K562 (cell line): ENCODE data around the gene KIF5C. TPM values are rescaled to one million over a fixed set of nuclear protein-coding genes. Genes with fewer than 3 reads are reported as not detected.
A peak's percentile ranks its signal among the peaks of the same experiment; 100 is the strongest.

Experiments used
- ATAC-seq: fragments of 200-7000 bp; cut with Tn5 transposase; 3 replicates; pipeline ENCODE4 v1.9.1; 2020; ENCODE audit warnings: moderate library complexity
- BruUV-seq: library from RNA; stranded (reverse); fragments of 400-500 nt; replicated peaks from 2 replicates; lab custom pipeline; 2021; lab: Mats Ljungman, UMichigan
- CTCF ChIA-PET: fragments of 300-600 bp; formaldehyde crosslinking; extraction: SDS; loops from one replicate; lab custom pipeline; 2021; ENCODE audit warnings: low intra/inter-chr PET ratio; lab: Yijun Ruan, JAX
- POLR2A ChIA-PET: fragments of 300-600, 350-650 bp; sonication (Branson Sonifier 250); formaldehyde crosslinking; extraction: SDS; loops from one replicate; lab custom pipeline; 2021; ENCODE audit warnings: antibody characterized with exemption, inconsistent platforms; lab: Yijun Ruan, JAX
- DNase-seq, 4 experiments: peaks; one replicate each; pipeline versions ENCODE4 v3.0.0 to v3.0.0-alpha.2; 2011 to 2018; ENCODE audit warnings: low spot score in 3 of 4, mixed read lengths in 3 of 4; ENCODE audit errors: extremely low read depth in 1 of 4
- FAIRE-seq: peaks from 2 replicates; lab custom pipeline; 2011; peaks lifted over from hg19 to GRCh38; lab: Jason Lieb, UNC
- H2AFZ ChIP-seq: 2 replicates; pipeline ENCODE4 v1.6.0; 2011; ENCODE audit warnings: low read depth, low read length, control low read depth, inconsistent platforms
- H3K27ac ChIP-seq: fragments of 200-600 bp; 3 replicates; pipeline ENCODE4 v1.8.0; 2011; ENCODE audit warnings: low read depth, mild to moderate bottlenecking, control low read depth, inconsistent platforms, low read length, moderate library complexity, mixed read lengths; ENCODE audit errors: extremely low read depth
- H3K27me3 ChIP-seq, 2 experiments: fragments of 300-600 bp in 1 of 2; 2 replicates in 1 of 2; 3 replicates in 1 of 2; pipeline versions ENCODE4 v1.6.0 to v1.8.0; 2011; ENCODE audit warnings: inconsistent platforms in 2 of 2, low read length in 2 of 2, mild to moderate bottlenecking in 1 of 2, mixed read lengths in 1 of 2, moderate library complexity in 1 of 2; ENCODE audit not compliant: control insufficient read depth in 2 of 2, insufficient read depth in 2 of 2
- H3K36me3 ChIP-seq: fragments of 300-600 bp; 3 replicates; pipeline ENCODE4 v1.8.0; 2011; ENCODE audit warnings: mild to moderate bottlenecking, low read length, inconsistent platforms; ENCODE audit not compliant: control insufficient read depth, insufficient read depth
- H3K4me1 ChIP-seq, 2 experiments: fragments of 200-600 bp in 1 of 2; replicated peaks in 1 of 2; 2 replicates in 1 of 2; 3 replicates in 1 of 2; pipeline versions ENCODE4 v1.5.1 to v1.8.0; 2011; ENCODE audit warnings: inconsistent platforms in 2 of 2, low read length in 2 of 2, mild to moderate bottlenecking in 1 of 2, mixed read lengths in 1 of 2, moderate library complexity in 1 of 2; ENCODE audit not compliant: control insufficient read depth in 2 of 2, insufficient read depth in 2 of 2
- H3K4me2 ChIP-seq: 2 replicates; pipeline ENCODE4 v1.6.1; 2011; ENCODE audit warnings: low read length, control low read depth, inconsistent platforms, mixed read lengths; ENCODE audit not compliant: insufficient read depth
- H3K4me3 ChIP-seq: fragments of 200-600 bp; sonication (generic), shearing (Covaris generic); 2 replicates; pipeline ENCODE4 v1.5.1; 2016; ENCODE audit warnings: control low read depth, inconsistent platforms
- H3K79me2 ChIP-seq: fragments of 200-600 bp; 3 replicates; pipeline ENCODE4 v1.8.0; 2011; ENCODE audit warnings: low read length, inconsistent platforms; ENCODE audit not compliant: control insufficient read depth, insufficient read depth
- H3K9ac ChIP-seq, 2 experiments: 2 replicates each; pipeline versions ENCODE4 v1.6.0 to v1.6.1; 2011; ENCODE audit warnings: low read depth in 2 of 2, low read length in 2 of 2, control low read depth in 1 of 2, inconsistent platforms in 1 of 2, mild to moderate bottlenecking in 1 of 2, mixed read lengths in 1 of 2; ENCODE audit not compliant: insufficient read depth in 1 of 2
- H3K9me1 ChIP-seq: one replicate; pipeline ENCODE4 v1.6.0; 2011; ENCODE audit warnings: inconsistent platforms, mild to moderate bottlenecking, low read length, moderate library complexity; ENCODE audit not compliant: control insufficient read depth, insufficient read depth
- H3K9me3 ChIP-seq: replicated peaks from 2 replicates; pipeline ENCODE4 v1.5.1; 2011; ENCODE audit warnings: low read depth, low read length, inconsistent platforms; ENCODE audit not compliant: control insufficient read depth, insufficient read depth
- H4K20me1 ChIP-seq: replicated peaks from 2 replicates; pipeline ENCODE4 v1.6.1; 2011; ENCODE audit warnings: low read length, inconsistent platforms, mixed read lengths; ENCODE audit not compliant: control insufficient read depth, insufficient read depth
- DNMT1 ChIP-seq: fragments of 450-650 bp; IDR thresholded peaks from 2 replicates; pipeline ENCODE4 v1.6.1; 2016; ENCODE audit warnings: antibody characterized with exemption, mild to moderate bottlenecking
- FOS ChIP-seq: IDR thresholded peaks from 3 replicates; pipeline ENCODE4 v1.6.1; 2011; ENCODE audit not compliant: insufficient read length; ENCODE audit errors: extremely low read depth
- FOXJ3 ChIP-seq: sonication (generic); formaldehyde crosslinking; IDR thresholded peaks from 2 replicates; pipeline ENCODE4 v1.4.0; 2020; ENCODE audit warnings: mild to moderate bottlenecking, missing genetic modification reagents
- NFIC ChIP-seq: fragments of 450-650 bp; IDR thresholded peaks from 2 replicates; pipeline ENCODE4 v1.6.1; 2017; ENCODE audit warnings: mild to moderate bottlenecking, inconsistent platforms
- NFIX ChIP-seq: fragments of 250-450 bp; sonication (Bioruptor Pico); IDR thresholded peaks from 2 replicates; pipeline ENCODE4 v1.4.0; 2020; ENCODE audit warnings: low read depth, mild to moderate bottlenecking, moderate library complexity
- POLR3G ChIP-seq: IDR thresholded peaks from 2 replicates; pipeline ENCODE4 v1.6.1; 2011; ENCODE audit not compliant: insufficient read length, insufficient replicate concordance; ENCODE audit errors: extremely low read depth
- SETDB1 ChIP-seq: IDR thresholded peaks from one replicate; pipeline ENCODE4 v1.6.1; 2012; ENCODE audit warnings: low read length, control low read depth, inconsistent platforms
- SNRNP70 ChIP-seq: fragments of 200-400 bp; formaldehyde crosslinking; optimal IDR thresholded peaks from 2 replicates; pipeline ENCODE3; 2017; ENCODE audit warnings: low read depth, low read length
- STAT5B ChIP-seq: fragments of 250-450 bp; sonication (Bioruptor Pico); IDR thresholded peaks from 2 replicates; pipeline ENCODE4 v1.8.0; 2021; ENCODE audit warnings: mild to moderate bottlenecking, inconsistent platforms
- TARDBP ChIP-seq: fragments of 450-650 bp; IDR thresholded peaks from 2 replicates; pipeline ENCODE4 v1.6.1; 2016
- TOE1 ChIP-seq, 2 experiments: fragments of 450-650 bp in 1 of 2; sonication (generic) in 1 of 2; formaldehyde crosslinking in 1 of 2; IDR thresholded peaks; 2 replicates each; pipeline versions ENCODE4 v1.7.1 to v1.8.0; 2016 to 2022; ENCODE audit warnings: borderline replicate concordance in 2 of 2, mild to moderate bottlenecking in 2 of 2, antibody characterized with exemption in 1 of 2, inconsistent platforms in 1 of 2, low read depth in 1 of 2, missing genetic modification reagents in 1 of 2, moderate library complexity in 1 of 2
- ZFP30 ChIP-seq: fragments of 250-450 bp; sonication (Bioruptor Pico); IDR thresholded peaks from 2 replicates; pipeline ENCODE4 v1.8.0; 2022; ENCODE audit warnings: moderate library complexity, mild to moderate bottlenecking, inconsistent platforms, borderline replicate concordance
- ZNF12 ChIP-seq: sonication (generic); formaldehyde crosslinking; IDR thresholded peaks from 2 replicates; pipeline ENCODE4 v1.4.0; 2020; ENCODE audit warnings: mild to moderate bottlenecking, missing genetic modification reagents
- ZNF431 ChIP-seq: sonication (generic); formaldehyde crosslinking; IDR thresholded peaks from 2 replicates; pipeline ENCODE4 v1.8.0; 2022; ENCODE audit warnings: mild to moderate bottlenecking, missing genetic modification reagents
- WGBS: fragments of 100-300 bp; shearing (Covaris generic); methylation state at CpG from one replicate; pipeline ENCODE4 v1.1.6; 2016; ENCODE audit warnings: low coverage, mixed read lengths; ENCODE audit not compliant: insufficient coverage; ENCODE audit errors: missing lambda C conversion rate; 5-methylcytosine and 5-hydroxymethylcytosine counted together
- in situ Hi-C: fragments of 300-500 bp; cut with MboI; formaldehyde crosslinking; loops from 4 replicates; pipeline ENCODE4 v1.15.0; 2018; ENCODE audit warnings: inconsistent platforms, mixed read lengths
- intact Hi-C: fragments of 100-400 bp; cut with micrococcal nuclease; formaldehyde crosslinking; loops from 2 replicates; pipeline ENCODE4 v1.14.2; 2022
- polyA plus RNA-seq, 8 experiments: library from polyadenylated mRNA; depleted of rRNA in 4 of 8; stranded (reverse) in 5 of 8; unstranded in 3 of 8; fragments of >200 nt; fragmentation: Nextera tagmentation in 2 of 8; fragmentation: Illumina TruSeq in 1 of 8; extraction: Ambion mirVana in 2 of 8; extraction: Trizol in 1 of 8; gene quantifications; 2 replicates each; pipeline versions ENCODE4 v1.2.1 to v1.2.3, GENCODE V29; 2011 to 2014; ENCODE audit warnings: inconsistent platforms in 1 of 8, missing spikeins in 1 of 8
- total RNA-seq, 7 experiments: library from RNA; depleted of rRNA in 6 of 7; stranded (reverse); fragments of >200 nt in 6 of 7; fragmentation: Illumina TruSeq in 2 of 7; extraction: Trizol in 2 of 7; gene quantifications; 2 replicates each; pipeline versions ENCODE4 v1.2.1 to v1.2.3, GENCODE V29; 2011 to 2021; ENCODE audit warnings: low replicate concordance in 1 of 7
- TF ChIP-seq, protein P1 (sequence below): IDR thresholded peaks from 2 replicates; pipeline ENCODE4 v1.6.1; 2016; ENCODE audit warnings: missing genetic modification characterization, missing compliant biosample characterization
- TF ChIP-seq, protein P2 (sequence below): fragments of 250-450 bp; sonication (Bioruptor Pico); IDR thresholded peaks from 2 replicates; pipeline ENCODE4 v1.9.0; 2021; ENCODE audit warnings: mild to moderate bottlenecking
- TF ChIP-seq, protein P3 (sequence below): fragments of 200-800 bp; sonication (Bioruptor generic); IDR thresholded peaks from 2 replicates; pipeline ENCODE4 v1.6.1; 2016; ENCODE audit warnings: missing genetic modification characterization, missing compliant biosample characterization

The KIF5C gene
- total and polyA plus RNA-seq, 9 of the 15 experiments (the other 6 are each of a cell fraction or from before 2014, with no cell fraction given) = 0.01 to 0.09 (median 0.01) TPM; not detected in 6

DNA sequence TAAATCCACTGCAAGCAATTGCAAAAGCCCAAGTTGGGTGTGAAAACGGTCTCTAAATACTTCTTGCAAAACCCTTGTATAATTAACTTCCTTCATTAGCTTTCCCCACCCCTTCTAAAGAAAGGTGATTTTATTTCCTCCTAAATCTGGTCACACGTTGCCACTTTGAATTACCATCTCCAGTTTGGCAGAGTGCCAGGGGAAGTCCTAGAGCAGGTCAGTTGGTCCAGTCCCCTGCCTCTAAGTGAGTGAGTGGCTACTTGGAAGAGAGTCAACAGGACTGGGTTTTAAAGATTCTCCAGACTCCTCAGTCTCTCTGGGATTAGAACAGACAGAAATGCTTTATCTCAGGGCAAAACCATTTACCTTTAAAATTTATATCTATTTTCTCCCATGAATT lies 144.7 kb downstream of the KIF5C start:
- H3K79me2 ChIP-seq = no peaks in the 10 kb centered on the region
- FAIRE-seq = no peak
- H3K36me3 ChIP-seq = no peaks in the 10 kb centered on the region
- no peak overlapping the region for H3K4me3 ChIP-seq
- H3K4me2 ChIP-seq = no peak overlapping the region
- CTCF ChIA-PET = interaction anchor here (1.4 kb wide), 1 partner anchor 542 kb away, joined by 6 read pairs; no protein-coding TSS in a partner anchor
- H3K9me3 ChIP-seq = no peaks in the 10 kb centered on the region
- H3K9ac ChIP-seq = no peak overlapping the region
- TF ChIP-seq, protein P1, sequence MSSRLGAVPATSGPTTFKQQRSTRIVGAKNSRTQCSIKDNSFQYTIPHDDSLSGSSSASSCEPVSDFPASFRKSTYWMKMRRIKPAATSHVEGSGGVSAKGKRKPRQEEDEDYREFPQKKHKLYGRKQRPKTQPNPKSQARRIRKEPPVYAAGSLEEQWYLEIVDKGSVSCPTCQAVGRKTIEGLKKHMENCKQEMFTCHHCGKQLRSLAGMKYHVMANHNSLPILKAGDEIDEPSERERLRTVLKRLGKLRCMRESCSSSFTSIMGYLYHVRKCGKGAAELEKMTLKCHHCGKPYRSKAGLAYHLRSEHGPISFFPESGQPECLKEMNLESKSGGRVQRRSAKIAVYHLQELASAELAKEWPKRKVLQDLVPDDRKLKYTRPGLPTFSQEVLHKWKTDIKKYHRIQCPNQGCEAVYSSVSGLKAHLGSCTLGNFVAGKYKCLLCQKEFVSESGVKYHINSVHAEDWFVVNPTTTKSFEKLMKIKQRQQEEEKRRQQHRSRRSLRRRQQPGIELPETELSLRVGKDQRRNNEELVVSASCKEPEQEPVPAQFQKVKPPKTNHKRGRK = no peak
- TF ChIP-seq ZFP30 = no peak
- no peak for TF ChIP-seq POLR3G
- no peak for TF ChIP-seq SETDB1
- TF ChIP-seq SNRNP70 = no peak
- no peak for TF ChIP-seq TOE1 (IDR thresholded peaks at IDR 0.05; ENCODE audit: borderline replicate concordance)
- no peak for TF ChIP-seq TOE1 (CRISPR knock-in tag; IDR thresholded peaks at IDR 0.05; ENCODE audit: borderline replicate concordance, low read depth)
- peak; percentile 82 for TF ChIP-seq NFIX (CRISPR knock-in tag)
- no peak for TF ChIP-seq STAT5B
- TF ChIP-seq, protein P2, sequence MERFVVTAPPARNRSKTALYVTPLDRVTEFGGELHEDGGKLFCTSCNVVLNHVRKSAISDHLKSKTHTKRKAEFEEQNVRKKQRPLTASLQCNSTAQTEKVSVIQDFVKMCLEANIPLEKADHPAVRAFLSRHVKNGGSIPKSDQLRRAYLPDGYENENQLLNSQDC (CRISPR knock-in tag) = no peak
- TF ChIP-seq, protein P3, sequence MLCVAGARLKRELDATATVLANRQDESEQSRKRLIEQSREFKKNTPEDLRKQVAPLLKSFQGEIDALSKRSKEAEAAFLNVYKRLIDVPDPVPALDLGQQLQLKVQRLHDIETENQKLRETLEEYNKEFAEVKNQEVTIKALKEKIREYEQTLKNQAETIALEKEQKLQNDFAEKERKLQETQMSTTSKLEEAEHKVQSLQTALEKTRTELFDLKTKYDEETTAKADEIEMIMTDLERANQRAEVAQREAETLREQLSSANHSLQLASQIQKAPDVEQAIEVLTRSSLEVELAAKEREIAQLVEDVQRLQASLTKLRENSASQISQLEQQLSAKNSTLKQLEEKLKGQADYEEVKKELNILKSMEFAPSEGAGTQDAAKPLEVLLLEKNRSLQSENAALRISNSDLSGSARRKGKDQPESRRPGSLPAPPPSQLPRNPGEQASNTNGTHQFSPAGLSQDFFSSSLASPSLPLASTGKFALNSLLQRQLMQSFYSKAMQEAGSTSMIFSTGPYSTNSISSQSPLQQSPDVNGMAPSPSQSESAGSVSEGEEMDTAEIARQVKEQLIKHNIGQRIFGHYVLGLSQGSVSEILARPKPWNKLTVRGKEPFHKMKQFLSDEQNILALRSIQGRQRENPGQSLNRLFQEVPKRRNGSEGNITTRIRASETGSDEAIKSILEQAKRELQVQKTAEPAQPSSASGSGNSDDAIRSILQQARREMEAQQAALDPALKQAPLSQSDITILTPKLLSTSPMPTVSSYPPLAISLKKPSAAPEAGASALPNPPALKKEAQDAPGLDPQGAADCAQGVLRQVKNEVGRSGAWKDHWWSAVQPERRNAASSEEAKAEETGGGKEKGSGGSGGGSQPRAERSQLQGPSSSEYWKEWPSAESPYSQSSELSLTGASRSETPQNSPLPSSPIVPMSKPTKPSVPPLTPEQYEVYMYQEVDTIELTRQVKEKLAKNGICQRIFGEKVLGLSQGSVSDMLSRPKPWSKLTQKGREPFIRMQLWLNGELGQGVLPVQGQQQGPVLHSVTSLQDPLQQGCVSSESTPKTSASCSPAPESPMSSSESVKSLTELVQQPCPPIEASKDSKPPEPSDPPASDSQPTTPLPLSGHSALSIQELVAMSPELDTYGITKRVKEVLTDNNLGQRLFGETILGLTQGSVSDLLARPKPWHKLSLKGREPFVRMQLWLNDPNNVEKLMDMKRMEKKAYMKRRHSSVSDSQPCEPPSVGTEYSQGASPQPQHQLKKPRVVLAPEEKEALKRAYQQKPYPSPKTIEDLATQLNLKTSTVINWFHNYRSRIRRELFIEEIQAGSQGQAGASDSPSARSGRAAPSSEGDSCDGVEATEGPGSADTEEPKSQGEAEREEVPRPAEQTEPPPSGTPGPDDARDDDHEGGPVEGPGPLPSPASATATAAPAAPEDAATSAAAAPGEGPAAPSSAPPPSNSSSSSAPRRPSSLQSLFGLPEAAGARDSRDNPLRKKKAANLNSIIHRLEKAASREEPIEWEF (CRISPR knock-in tag) = no peak
- TF ChIP-seq DNMT1 = no peak
- TF ChIP-seq FOXJ3 (CRISPR knock-in tag) = no peak
- TF ChIP-seq NFIC = peak; percentile 89
- TF ChIP-seq ZNF431 (CRISPR knock-in tag) = no peak
- TF ChIP-seq TARDBP = no peak
- no peak for TF ChIP-seq ZNF12 (CRISPR knock-in tag)
- no peak for TF ChIP-seq FOS
- in situ Hi-C loops = loop anchor here (5.0 kb wide), 1 partner anchor 543 kb away; no protein-coding TSS in a partner anchor
- no peaks in the 10 kb centered on the region for H3K4me1 ChIP-seq
- H3K27ac ChIP-seq = no peak overlapping the region
- no peaks in the 10 kb centered on the region for H3K9me1 ChIP-seq
- POLR2A ChIA-PET = interaction anchor here (1.1 kb wide), 1 partner anchor 12 kb away, joined by 3 read pairs; no protein-coding TSS in a partner anchor
- no peak for ATAC-seq
- H4K20me1 ChIP-seq = no peaks in the 10 kb centered on the region
- BruUV-seq = no TSS peak
- intact Hi-C loops = no loop called here
- peaks cover 8 to 10% of the 10 kb centered on the region in 2 experiments; a peak in 2 of 5 replicates for H3K27me3 ChIP-seq
- H2AFZ ChIP-seq = no peak overlapping the region
- WGBS = 0% methylated on average over 2 of the region's 2 CpGs
- DNase-seq = no peak
